ENCODE measurements around the gene MPI.

- TF ChIP-seq EP300 (IDR thresholded peaks at IDR 0.05) (no peak), CTCF (IDR thresholded peaks at IDR 0.05) (no peak), POLR2A (IDR thresholded peaks at IDR 0.05) (no peak)
These were observed 19.2 kb upstream of the MPI start for GRCh38 chr15:74870436-74871215.
